ENCODE data around the gene REV1. TPM values are rescaled to one million over a fixed set of nuclear protein-coding genes. Genes with fewer than 3 reads are reported as not detected.

The REV1 gene
- total RNA-seq, 4 donors from 2014 or later, result 13.5 to 35.1 (median 17.8) TPM

DNA sequence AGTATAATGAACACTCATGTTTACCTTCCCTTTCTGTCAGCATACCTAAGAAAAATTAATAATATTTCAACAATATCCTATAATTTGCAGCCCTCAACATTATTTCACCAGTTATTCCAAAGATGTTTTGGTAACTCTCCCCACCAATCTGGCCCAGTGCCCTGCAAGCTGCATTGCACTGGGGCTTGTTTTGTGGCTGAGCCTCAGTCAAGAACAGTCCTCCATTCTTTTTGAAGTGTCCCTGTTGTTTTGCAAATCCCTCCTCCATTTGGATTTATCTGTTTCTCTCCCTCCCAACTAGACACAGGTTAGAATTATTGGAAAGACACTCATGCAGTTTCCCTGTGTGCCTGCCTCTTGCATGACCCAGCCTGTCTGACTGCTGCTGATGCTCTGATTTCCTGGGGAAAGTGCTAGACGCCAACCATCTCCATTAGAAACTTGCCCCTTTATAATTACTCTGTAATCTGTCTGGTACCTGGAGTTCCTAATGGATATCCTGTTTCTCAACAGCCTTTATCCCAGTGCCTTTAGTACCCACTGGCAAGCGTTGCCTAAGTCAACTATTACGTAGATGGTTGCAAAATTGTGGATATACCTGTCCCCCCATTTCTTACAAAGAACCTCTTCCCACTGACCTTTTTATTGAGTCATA lies 92.4 kb downstream of the REV1 start:
- intact Hi-C loops (cut with DNase I; ENCODE audit: low total_unique reads) (no loop called here), in situ Hi-C loops (cut with MboI; ENCODE audit: low sequenced_read_pairs in 4 of 4) (no loop called here)
- TF ChIP-seq, protein P1, sequence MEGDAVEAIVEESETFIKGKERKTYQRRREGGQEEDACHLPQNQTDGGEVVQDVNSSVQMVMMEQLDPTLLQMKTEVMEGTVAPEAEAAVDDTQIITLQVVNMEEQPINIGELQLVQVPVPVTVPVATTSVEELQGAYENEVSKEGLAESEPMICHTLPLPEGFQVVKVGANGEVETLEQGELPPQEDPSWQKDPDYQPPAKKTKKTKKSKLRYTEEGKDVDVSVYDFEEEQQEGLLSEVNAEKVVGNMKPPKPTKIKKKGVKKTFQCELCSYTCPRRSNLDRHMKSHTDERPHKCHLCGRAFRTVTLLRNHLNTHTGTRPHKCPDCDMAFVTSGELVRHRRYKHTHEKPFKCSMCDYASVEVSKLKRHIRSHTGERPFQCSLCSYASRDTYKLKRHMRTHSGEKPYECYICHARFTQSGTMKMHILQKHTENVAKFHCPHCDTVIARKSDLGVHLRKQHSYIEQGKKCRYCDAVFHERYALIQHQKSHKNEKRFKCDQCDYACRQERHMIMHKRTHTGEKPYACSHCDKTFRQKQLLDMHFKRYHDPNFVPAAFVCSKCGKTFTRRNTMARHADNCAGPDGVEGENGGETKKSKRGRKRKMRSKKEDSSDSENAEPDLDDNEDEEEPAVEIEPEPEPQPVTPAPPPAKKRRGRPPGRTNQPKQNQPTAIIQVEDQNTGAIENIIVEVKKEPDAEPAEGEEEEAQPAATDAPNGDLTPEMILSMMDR (IDR thresholded peaks at IDR 0.05 in 4 of 5, conservative IDR thresholded peaks at IDR 0.05 in 1 of 5), result no peak
- no peak for TF ChIP-seq POLR2A (IDR thresholded peaks at IDR 0.05)
- Histone ChIP-seq H3K27me3 (no peaks in the 10 kb centered on the region), H3K27ac (peak overlapping the region; percentile 69 to 77 (median 74)), H3K4me1 (no peaks in the 10 kb centered on the region), H3K9me3 (no peaks in the 10 kb centered on the region), H3K4me3 (no peak overlapping the region), H3K36me3 (peaks cover 0 to 92% of the 10 kb centered on the region in 2 donors)
- ATAC-seq, result no peak
- DNase-seq, result no peak

DNA sequence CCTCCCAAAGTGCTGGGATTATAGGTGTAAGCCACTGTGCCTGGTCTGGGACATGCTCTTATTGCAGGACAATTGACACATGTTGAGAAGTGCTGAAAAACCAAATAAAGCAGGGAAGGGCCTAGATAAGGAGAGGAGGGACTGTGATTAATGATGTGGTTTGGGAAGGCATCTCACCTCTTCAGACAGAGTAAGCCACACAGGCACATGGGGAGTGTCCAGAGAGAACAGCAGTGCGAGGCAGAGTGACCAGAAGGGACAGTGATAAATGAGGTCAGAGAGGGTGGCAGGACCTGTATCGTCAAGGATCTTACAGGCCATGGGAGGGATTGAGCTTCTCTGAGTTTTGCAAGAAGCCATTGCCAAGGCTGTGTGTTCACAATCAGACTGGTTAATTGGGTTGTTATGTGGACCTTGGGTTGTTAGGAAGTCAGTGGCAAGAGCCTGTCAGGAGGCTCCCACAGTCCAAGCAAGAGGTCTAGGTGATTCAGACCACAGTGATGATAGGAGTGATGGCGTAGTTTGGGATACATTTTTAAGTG lies 94.2 kb downstream of the REV1 start:
- H3K27ac ChIP-seq, result no peak overlapping the region
- H3K36me3 ChIP-seq, result peaks cover 0 to 85% of the 10 kb centered on the region in 2 donors
- in situ Hi-C loops (cut with MboI; ENCODE audit: low sequenced_read_pairs in 4 of 4) (no loop called here), intact Hi-C loops (cut with DNase I; ENCODE audit: low total_unique reads) (no loop called here)
- ATAC-seq (no peak), DNase-seq (no peak)
- H3K9me3 ChIP-seq, result no peaks in the 10 kb centered on the region
- H3K27me3 ChIP-seq, result no peaks in the 10 kb centered on the region
- H3K4me1 ChIP-seq, result no peaks in the 10 kb centered on the region
- H3K4me3 ChIP-seq, result no peak overlapping the region
- TF ChIP-seq, protein P1 (IDR thresholded peaks at IDR 0.05 in 4 of 5, conservative IDR thresholded peaks at IDR 0.05 in 1 of 5), result no peak
- no peak for TF ChIP-seq POLR2A (IDR thresholded peaks at IDR 0.05)

DNA sequence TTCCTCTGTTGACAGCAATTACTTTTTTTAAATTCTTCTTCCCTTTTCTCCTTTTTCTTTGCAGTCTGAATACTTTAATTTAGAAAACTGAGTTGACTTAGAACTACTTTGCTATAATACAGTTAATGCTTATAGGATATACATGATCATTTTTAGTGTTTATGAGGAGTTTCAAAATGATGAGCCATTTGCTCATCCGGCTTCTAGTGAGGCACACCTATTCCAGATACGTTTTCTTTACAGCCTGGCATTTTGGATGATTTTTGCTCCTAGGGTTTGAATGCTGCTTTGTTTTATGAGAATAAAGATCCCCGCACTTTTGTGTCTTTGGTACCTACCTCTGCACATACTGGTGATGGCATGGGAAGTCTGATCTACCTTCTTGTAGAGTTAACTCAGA lies 99.9 kb downstream of the REV1 start:
- in situ Hi-C loops (cut with MboI; ENCODE audit: low sequenced_read_pairs in 4 of 4), result no loop called here
- peak overlapping the region; percentile 58 to 64 (median 62) for H3K27ac ChIP-seq

DNA sequence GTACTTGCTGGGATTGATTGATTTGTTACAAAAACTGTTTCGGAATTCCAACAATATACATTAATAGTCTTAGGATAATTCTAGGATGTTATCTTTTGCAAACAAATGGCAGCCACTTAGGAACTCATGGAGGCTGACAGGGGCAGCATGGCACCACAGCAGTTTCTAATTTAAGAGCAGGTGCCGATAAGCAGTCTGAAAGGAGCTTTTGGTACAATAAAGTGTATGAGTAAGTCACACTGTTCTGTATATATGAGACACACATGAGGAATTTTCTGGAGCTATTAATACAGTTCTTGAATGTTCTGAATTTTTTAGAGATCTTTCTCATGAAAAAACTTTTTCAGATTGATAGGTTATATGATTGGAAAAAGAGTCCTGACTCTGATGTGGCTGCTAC lies 100.4 kb downstream of the REV1 start:
- TF ChIP-seq, protein P1 (IDR thresholded peaks at IDR 0.05 in 4 of 5, conservative IDR thresholded peaks at IDR 0.05 in 1 of 5), result no peak
- TF ChIP-seq POLR2A (IDR thresholded peaks at IDR 0.05), result no peak
- Histone ChIP-seq H3K9me3 (no peaks in the 10 kb centered on the region), H3K27ac (peak overlapping the region; percentile 58 to 64 (median 62)), H3K36me3 (peaks cover 0 to 43% of the 10 kb centered on the region in 2 donors), H3K27me3 (no peaks in the 10 kb centered on the region), H3K4me3 (no peak overlapping the region), H3K4me1 (peaks cover 12 to 16% of the 10 kb centered on the region in 2 donors)
- intact Hi-C loops (cut with DNase I; ENCODE audit: low total_unique reads), result loop anchor here (5.0 kb wide), 1 partner anchor 52 kb away; the partner anchor contains the start of genes EIF5B and TXNDC9
- ATAC-seq, result peak; percentile 39 to 66
- DNase-seq, result no peak
- in situ Hi-C loops (cut with MboI; ENCODE audit: low sequenced_read_pairs in 4 of 4), result no loop called here

More for the DNA sequence above, 99.9 kb downstream of the REV1 start:
- Histone ChIP-seq H3K4me3 (no peak overlapping the region), H3K36me3 (peaks cover 0 to 43% of the 10 kb centered on the region in 2 donors), H3K4me1 (peaks cover 12 to 16% of the 10 kb centered on the region in 2 donors), H3K9me3 (no peaks in the 10 kb centered on the region), H3K27me3 (no peaks in the 10 kb centered on the region)
- no peak for DNase-seq
- no peak for TF ChIP-seq POLR2A (IDR thresholded peaks at IDR 0.05)
- TF ChIP-seq, protein P1 (IDR thresholded peaks at IDR 0.05 in 4 of 5, conservative IDR thresholded peaks at IDR 0.05 in 1 of 5), result no peak
- ATAC-seq, result no peak
- intact Hi-C loops (cut with DNase I; ENCODE audit: low total_unique reads), result loop anchor here (5.0 kb wide), 1 partner anchor 53 kb away; the partner anchor contains the start of genes EIF5B and TXNDC9
